CD4-positive, alpha-beta memory T cell (primary cell): ENCODE measurements around the gene VAV2. TPM values are rescaled to one million over a fixed set of nuclear protein-coding genes. Genes with fewer than 3 reads are reported as not detected.

Experiments used
- CTCF ChIA-PET: fragments of 350-600 bp; sonication (Branson Sonifier 250); formaldehyde crosslinking; loops from one replicate; lab custom pipeline; 2021; ENCODE audit warnings: inconsistent platforms; ENCODE audit not compliant: partially characterized antibody; lab: Charles Lee
- POLR2A ChIA-PET: fragments of 350-600 bp; sonication (Branson Sonifier 250); formaldehyde crosslinking; loops from one replicate; lab custom pipeline; 2021; ENCODE audit not compliant: partially characterized antibody; lab: Charles Lee
- DNase-seq, 5 donors: peaks; one replicate each; pipeline versions ENCODE4 v3.0.0 to v3.0.0-alpha.2; 2020 to 2022; ENCODE audit warnings: mixed read lengths in 1 of 5
- H3K27ac ChIP-seq: one replicate; pipeline ENCODE4 v1.7.0; 2013; ENCODE audit warnings: low read depth, low read length
- H3K27me3 ChIP-seq: 2 replicates; pipeline ENCODE4 v1.7.0; 2013; ENCODE audit warnings: mild to moderate bottlenecking, low read length, moderate library complexity; ENCODE audit not compliant: insufficient read depth
- H3K36me3 ChIP-seq: 2 replicates; pipeline ENCODE4 v1.7.0; 2013; ENCODE audit warnings: mild to moderate bottlenecking, low read length, moderate library complexity; ENCODE audit not compliant: insufficient read depth
- H3K4me1 ChIP-seq: 2 replicates; pipeline ENCODE4 v1.7.0; 2013; ENCODE audit warnings: mild to moderate bottlenecking, low read length, moderate library complexity; ENCODE audit not compliant: insufficient read depth
- H3K4me3 ChIP-seq, 2 donors: one replicate each; pipeline ENCODE4 v1.7.0; 2013; ENCODE audit warnings: low read length in 2 of 2, mild to moderate bottlenecking in 1 of 2
- H3K9me3 ChIP-seq, 2 donors: one replicate each; pipeline ENCODE4 v1.7.0; 2013; ENCODE audit warnings: low read length in 2 of 2, control low read depth in 1 of 2; ENCODE audit not compliant: control insufficient read depth in 1 of 2
- H3K27ac Mint-ChIP-seq, 7 donors: one replicate each; pipeline ENCODE4 v1.8.0; 2020 to 2021; ENCODE audit warnings: mixed read lengths in 7 of 7, mild to moderate bottlenecking in 6 of 7, inconsistent platforms in 3 of 7, moderate library complexity in 3 of 7
- H3K27me3 Mint-ChIP-seq, 2 donors: one replicate each; pipeline ENCODE4 v1.8.0; 2020 to 2021; ENCODE audit warnings: mixed read lengths in 2 of 2
- H3K36me3 Mint-ChIP-seq, 2 donors: one replicate each; pipeline ENCODE4 v1.8.0; 2020 to 2021; ENCODE audit warnings: mixed read lengths in 2 of 2, inconsistent platforms in 1 of 2, mild to moderate bottlenecking in 1 of 2
- H3K4me1 Mint-ChIP-seq, 4 donors: one replicate each; pipeline ENCODE4 v1.8.0; 2020 to 2021; ENCODE audit warnings: mixed read lengths in 4 of 4, mild to moderate bottlenecking in 1 of 4
- H3K4me3 Mint-ChIP-seq, 8 donors: one replicate each; pipeline ENCODE4 v1.8.0; 2020 to 2021; ENCODE audit warnings: mixed read lengths in 8 of 8, mild to moderate bottlenecking in 7 of 8, moderate library complexity in 6 of 8, inconsistent platforms in 3 of 8
- H3K9me3 Mint-ChIP-seq, 8 donors: one replicate each; pipeline ENCODE4 v1.8.0; 2020 to 2021; ENCODE audit warnings: mixed read lengths in 8 of 8, mild to moderate bottlenecking in 5 of 8, inconsistent platforms in 3 of 8, moderate library complexity in 1 of 8
- intact Hi-C: fragments of 100-400 bp; cut with micrococcal nuclease; formaldehyde crosslinking; loops from one replicate; pipeline ENCODE4 v1.15.1; 2023
- polyA plus RNA-seq, 2 donors: library from polyadenylated mRNA; unstranded; fragments of 300-500 nt; fragmentation: Illumina TruSeq; gene quantifications; one replicate each; pipeline ENCODE4 v1.2.3, GENCODE V29; 2021
- total RNA-seq, 2 experiments: library from RNA; stranded (reverse); gene quantifications; one replicate each; pipeline ENCODE4 v1.2.3, GENCODE V29; 2021

The VAV2 gene
- total and polyA plus RNA-seq, 4 experiments from 2014 or later = 0.26 to 3.0 (median 1.0) TPM

DNA sequence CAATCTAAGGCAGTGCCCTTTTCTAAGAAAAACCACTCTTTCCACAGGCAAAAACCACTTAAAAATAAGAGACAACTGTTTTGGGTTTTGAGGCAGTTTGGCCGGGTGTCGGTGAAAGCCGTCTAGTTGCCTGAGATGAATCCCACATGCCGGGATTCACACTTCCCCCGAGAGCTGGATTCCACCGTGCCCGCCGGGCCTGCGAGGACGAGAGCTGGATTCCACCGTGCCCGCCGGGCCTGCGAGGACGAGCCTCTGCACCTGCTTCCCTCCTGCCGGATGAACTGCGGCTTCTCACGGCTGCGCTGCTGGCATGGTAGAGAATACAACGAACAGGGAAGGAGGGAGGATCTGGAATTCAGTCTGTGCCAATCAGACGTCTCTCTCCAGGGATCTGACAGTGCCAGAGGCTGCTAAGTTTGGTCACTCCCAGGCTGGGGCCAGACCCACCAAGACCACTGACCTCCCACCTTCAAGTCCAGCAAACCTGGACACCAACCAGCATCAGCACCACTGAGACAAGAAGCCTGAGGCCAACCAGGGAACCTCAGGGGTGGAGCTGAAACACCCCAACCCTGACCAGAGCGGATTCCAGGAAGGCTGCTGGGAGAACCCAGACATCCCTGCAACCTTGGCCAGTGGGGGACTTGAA is 23.0 kb downstream of the VAV2 start:
- Mint-ChIP-seq H3K27me3 (peaks cover 0 to 2% of the 10 kb centered on the region in 2 donors), H3K36me3 (peaks cover 0 to 7% of the 10 kb centered on the region in 2 donors), H3K27ac (no peak overlapping the region), H3K4me1 (peaks cover 2 to 9% (median 4%) of the 10 kb centered on the region in 4 donors), H3K9me3 (peaks cover 0 to 20% (median 10%) of the 10 kb centered on the region in 8 donors), H3K4me3 (no peak overlapping the region)
- H3K4me3 ChIP-seq = no peak overlapping the region
- no peaks in the 10 kb centered on the region for H3K36me3 ChIP-seq
- no peak overlapping the region for H3K27ac ChIP-seq
- intact Hi-C loops = no loop called here
- DNase-seq = no peak
- ChIA-PET POLR2A (no interaction called here), CTCF (no interaction called here)
- no peaks in the 10 kb centered on the region for H3K27me3 ChIP-seq
- no peaks in the 10 kb centered on the region for H3K9me3 ChIP-seq
- no peaks in the 10 kb centered on the region for H3K4me1 ChIP-seq

GRCh38 chr9:133968428-133968827 is 23.7 kb downstream of the VAV2 start:
- no peaks in the 10 kb centered on the region for H3K9me3 ChIP-seq
- Mint-ChIP-seq H3K4me3 (no peak overlapping the region), H3K27me3 (peaks cover 0 to 2% of the 10 kb centered on the region in 2 donors), H3K27ac (no peak overlapping the region), H3K4me1 (peaks cover 2 to 6% (median 4%) of the 10 kb centered on the region in 4 donors), H3K36me3 (peaks cover 0 to 7% of the 10 kb centered on the region in 2 donors), H3K9me3 (peaks cover 0 to 26% (median 12%) of the 10 kb centered on the region in 8 donors)
- H3K4me3 ChIP-seq = no peak overlapping the region
- CTCF ChIA-PET = no interaction called here
- no peak for DNase-seq
- no peaks in the 10 kb centered on the region for H3K36me3 ChIP-seq
- no peaks in the 10 kb centered on the region for H3K27me3 ChIP-seq
- no peak overlapping the region for H3K27ac ChIP-seq
- intact Hi-C loops = no loop called here
- H3K4me1 ChIP-seq = no peaks in the 10 kb centered on the region
- POLR2A ChIA-PET = no interaction called here

GRCh38 chr9:133967024-133967741 is 24.9 kb downstream of the VAV2 start:
- POLR2A ChIA-PET = no interaction called here
- H3K4me1 Mint-ChIP-seq = peaks cover 2 to 5% (median 4%) of the 10 kb centered on the region in 4 donors
- CTCF ChIA-PET = interaction anchor here (0.7 to 1.3 kb wide), 2 partner anchors 27 to 185 kb away, joined by 3 to 5 read pairs; no protein-coding TSS in a partner anchor

DNA sequence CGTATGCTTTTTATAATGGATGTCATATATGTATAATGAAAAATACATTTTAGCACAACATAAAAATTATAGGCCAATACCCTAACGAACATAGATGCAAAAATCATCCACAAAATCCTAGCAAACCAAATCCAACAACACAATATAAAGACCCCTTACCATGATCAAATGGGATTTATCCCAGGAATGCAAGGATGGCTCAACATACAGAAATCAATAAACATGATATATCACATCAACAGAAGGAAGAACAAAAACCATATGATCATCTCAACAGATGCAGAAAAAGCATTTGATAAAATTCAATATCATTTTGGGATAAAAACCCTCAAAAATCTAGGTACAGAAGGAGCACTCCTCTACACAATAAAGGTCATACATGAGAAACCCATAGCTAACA is 27.7 kb downstream of the VAV2 start:
- H3K9me3 ChIP-seq = no peaks in the 10 kb centered on the region
- CTCF ChIA-PET = no interaction called here
- H3K4me3 ChIP-seq = no peak overlapping the region
- Mint-ChIP-seq H3K4me3 (peak overlapping the region in 1 of 8 donors; percentile 52), H3K4me1 (peaks cover 2 to 5% (median 4%) of the 10 kb centered on the region in 4 donors), H3K27ac (no peak overlapping the region), H3K9me3 (peaks cover 0 to 33% (median 17%) of the 10 kb centered on the region in 8 donors), H3K36me3 (peaks cover 0 to 12% of the 10 kb centered on the region in 2 donors), H3K27me3 (peaks cover 0 to 2% of the 10 kb centered on the region in 2 donors)
- no peak overlapping the region for H3K27ac ChIP-seq
- POLR2A ChIA-PET = no interaction called here
- DNase-seq = no peak
- intact Hi-C loops = no loop called here
- H3K4me1 ChIP-seq = no peaks in the 10 kb centered on the region
- H3K27me3 ChIP-seq = no peaks in the 10 kb centered on the region
- no peaks in the 10 kb centered on the region for H3K36me3 ChIP-seq

More at GRCh38 chr9:133967024-133967741, 24.9 kb downstream of the VAV2 start:
- Mint-ChIP-seq H3K36me3 (peaks cover 0 to 12% of the 10 kb centered on the region in 2 donors), H3K4me3 (no peak overlapping the region), H3K9me3 (peaks cover 0 to 31% (median 17%) of the 10 kb centered on the region in 8 donors), H3K27me3 (peaks cover 0 to 2% of the 10 kb centered on the region in 2 donors), H3K27ac (no peak overlapping the region)
- no peak overlapping the region for H3K4me3 ChIP-seq
- H3K9me3 ChIP-seq = no peaks in the 10 kb centered on the region
- no peaks in the 10 kb centered on the region for H3K27me3 ChIP-seq
- H3K36me3 ChIP-seq = no peaks in the 10 kb centered on the region
- no peaks in the 10 kb centered on the region for H3K4me1 ChIP-seq
- no peak overlapping the region for H3K27ac ChIP-seq
- intact Hi-C loops = no loop called here
- DNase-seq = no peak

DNA sequence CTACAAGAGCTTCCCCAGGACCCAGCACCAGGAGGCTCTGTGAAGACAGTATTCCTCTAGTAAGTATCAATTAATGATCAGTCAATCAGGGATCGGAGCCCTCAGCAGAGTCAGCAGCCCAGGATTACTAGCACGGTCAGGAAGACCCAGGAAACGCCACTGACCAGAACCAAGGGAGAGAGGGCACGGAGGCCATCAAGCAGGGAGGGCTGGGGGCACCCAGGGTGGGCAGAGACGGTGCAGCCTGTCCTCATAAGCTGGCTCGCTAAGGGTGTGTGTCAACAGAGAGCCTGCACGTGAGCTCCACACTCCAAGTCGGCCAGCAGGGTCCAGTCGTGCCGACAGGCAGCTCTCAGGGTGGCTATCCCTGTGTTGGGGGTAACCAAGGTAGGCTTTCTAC is 29.0 kb downstream of the VAV2 start:
- CTCF ChIA-PET = no interaction called here
- no peaks in the 10 kb centered on the region for H3K9me3 ChIP-seq
- Mint-ChIP-seq H3K4me3 (no peak overlapping the region), H3K27me3 (peaks cover 0 to 2% of the 10 kb centered on the region in 2 donors), H3K9me3 (peaks cover 0 to 33% (median 17%) of the 10 kb centered on the region in 8 donors), H3K36me3 (peaks cover 0 to 12% of the 10 kb centered on the region in 2 donors), H3K27ac (no peak overlapping the region), H3K4me1 (peaks cover 2 to 9% (median 4%) of the 10 kb centered on the region in 4 donors)
- H3K27me3 ChIP-seq = no peaks in the 10 kb centered on the region
- no peaks in the 10 kb centered on the region for H3K36me3 ChIP-seq
- H3K4me3 ChIP-seq = no peak overlapping the region
- no peaks in the 10 kb centered on the region for H3K4me1 ChIP-seq
- H3K27ac ChIP-seq = no peak overlapping the region
- intact Hi-C loops = no loop called here
- POLR2A ChIA-PET = no interaction called here
- DNase-seq = no peak

DNA sequence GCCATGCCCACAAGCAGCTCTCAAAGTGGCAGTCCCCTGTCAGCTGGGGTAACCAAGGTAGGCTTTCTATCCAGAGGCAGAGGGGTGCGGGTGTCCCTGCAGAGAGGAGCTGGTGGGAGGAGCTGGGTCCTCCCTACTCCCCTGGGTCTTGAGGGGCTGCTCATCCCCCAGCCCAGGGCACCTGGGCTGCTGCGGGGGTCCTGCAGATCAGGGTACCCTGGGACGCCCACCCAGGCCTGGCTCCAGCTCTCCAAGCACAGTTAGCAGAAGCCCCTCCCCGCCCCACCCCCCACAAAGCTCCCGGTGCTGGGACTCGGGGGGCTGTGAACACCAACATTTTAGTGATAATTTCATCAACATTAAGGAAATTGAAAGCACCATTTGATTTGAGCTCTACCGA is 29.8 kb downstream of the VAV2 start:
- no peaks in the 10 kb centered on the region for H3K9me3 ChIP-seq
- no peaks in the 10 kb centered on the region for H3K27me3 ChIP-seq
- DNase-seq = no peak
- H3K4me3 Mint-ChIP-seq = no peak overlapping the region
- intact Hi-C loops = no loop called here
- H3K27ac Mint-ChIP-seq = no peak overlapping the region
- H3K4me1 Mint-ChIP-seq = peaks cover 2 to 9% (median 6%) of the 10 kb centered on the region in 4 donors
- ChIA-PET CTCF (no interaction called here), POLR2A (no interaction called here)
- H3K36me3 Mint-ChIP-seq = peaks cover 0 to 12% of the 10 kb centered on the region in 2 donors
- peaks cover 0 to 33% (median 17%) of the 10 kb centered on the region in 8 donors for H3K9me3 Mint-ChIP-seq
- no peak overlapping the region for H3K4me3 ChIP-seq
- H3K36me3 ChIP-seq = no peaks in the 10 kb centered on the region
- peaks cover 0 to 2% of the 10 kb centered on the region in 2 donors for H3K27me3 Mint-ChIP-seq
- no peaks in the 10 kb centered on the region for H3K4me1 ChIP-seq
- H3K27ac ChIP-seq = no peak overlapping the region
